Spleen (tissue), 11 donors: ENCODE data around the gene PDZD8. TPM values are rescaled to one million over a fixed set of nuclear protein-coding genes. Genes with fewer than 3 reads are reported as not detected.

Experiments
- DNase-seq: peaks from one replicate; pipeline ENCODE4 v3.0.0-alpha.2; 2020
- H3K27ac ChIP-seq, 8 donors: fragments of 200-600 bp; sonication (generic) in 7 of 8; 1 replicate in 4 of 8; 2 replicates in 4 of 8; pipeline versions ENCODE4 v1.5.0 to v1.8.0; 2016 to 2021; ENCODE audit warnings: inconsistent platforms in 4 of 8, mild to moderate bottlenecking in 4 of 8, moderate library complexity in 1 of 8
- H3K27me3 ChIP-seq, 7 donors: fragments of 200-600 bp; sonication (generic) in 6 of 7; replicated peaks in 1 of 7; 1 replicate in 4 of 7; 2 replicates in 3 of 7; pipeline versions ENCODE4 v1.5.0 to v1.8.0; 2016 to 2021; ENCODE audit warnings: inconsistent platforms in 3 of 7, mild to moderate bottlenecking in 1 of 7
- H3K36me3 ChIP-seq, 6 donors: fragments of 200-600 bp; sonication (generic) in 5 of 6; 1 replicate in 4 of 6; 2 replicates in 2 of 6; pipeline versions ENCODE4 v1.5.0 to v1.8.0; 2016 to 2021; ENCODE audit warnings: inconsistent platforms in 2 of 6
- H3K4me1 ChIP-seq, 6 donors: fragments of 200-600 bp; sonication (generic) in 5 of 6; 1 replicate in 3 of 6; 2 replicates in 3 of 6; pipeline versions ENCODE4 v1.5.0 to v1.8.0; 2016 to 2021; ENCODE audit warnings: inconsistent platforms in 3 of 6
- H3K4me3 ChIP-seq, 8 donors: fragments of 200-600 bp; sonication (generic) in 7 of 8; 1 replicate in 4 of 8; 2 replicates in 4 of 8; pipeline versions ENCODE4 v1.5.0 to v1.8.0; 2016 to 2021; ENCODE audit warnings: inconsistent platforms in 4 of 8, mild to moderate bottlenecking in 4 of 8, moderate library complexity in 2 of 8
- H3K9me3 ChIP-seq, 8 donors: fragments of 200-600 bp; sonication (generic) in 7 of 8; 1 replicate in 4 of 8; 2 replicates in 4 of 8; pipeline versions ENCODE4 v1.5.0 to v1.8.0; 2016 to 2021; ENCODE audit warnings: inconsistent platforms in 4 of 8
- CTCF ChIP-seq, 11 experiments: fragments of 200-600 bp in 7 of 11; fragments of 450-650 bp in 4 of 11; sonication (generic) in 4 of 11; IDR thresholded peaks in 8 of 11; conservative IDR thresholded peaks in 3 of 11; 1 replicate in 7 of 11; 2 replicates in 4 of 11; pipeline versions ENCODE4 v1.4.0 to v1.8.0; 2016 to 2021; ENCODE audit warnings: antibody characterized with exemption in 11 of 11, inconsistent platforms in 4 of 11, mild to moderate bottlenecking in 1 of 11
- POLR2A ChIP-seq, 3 donors: fragments of 450-650 bp; IDR thresholded peaks; one replicate each; pipeline ENCODE4 v1.5.1; 2017; ENCODE audit warnings: antibody characterized with exemption in 3 of 3, mild to moderate bottlenecking in 1 of 3
- POLR2AphosphoS5 ChIP-seq, 3 donors: sonication (generic); formaldehyde crosslinking; IDR thresholded peaks; one replicate each; pipeline ENCODE4 v1.5.1; 2017; ENCODE audit warnings: antibody characterized with exemption in 3 of 3
- WGBS, 5 donors: extraction: QIAGEN DNeasy Blood & Tissue Kit in 3 of 5; methylation state at CpG; one replicate each; pipeline versions ENCODE4 v1.1.5 to v1.1.7; 2013 to 2018; 5-methylcytosine and 5-hydroxymethylcytosine counted together
- intact Hi-C: fragments of 100-400 bp; cut with DNase I; formaldehyde crosslinking; loops from one replicate; pipeline ENCODE4 v1.15.0; 2023; ENCODE audit warnings: low total_unique reads
- polyA plus RNA-seq, 3 donors: library from polyadenylated mRNA; stranded (reverse); fragments of 200-250 nt; gene quantifications; one replicate each; pipeline ENCODE4 v1.2.1, GENCODE V29; 2013
- total RNA-seq, 7 donors: library from RNA; depleted of rRNA in 3 of 7; stranded (reverse); fragments of >200 nt in 3 of 7; fragmentation: NEBNext Ultra II Directional in 4 of 7; extraction: Animal tissue kit (Norgen Biotek cat#: 25700) in 4 of 7; gene quantifications; one replicate each; pipeline versions ENCODE4 v1.1.0 to v1.2.1, GENCODE V29; 2016 to 2021
- donor health status: healthy with polysubstance abuse.
- donor health status: DM: no; HTN: no; CAD: no; lungs with moderate emphysema.
- donor health status: DM: no; HTN: no; CAD: no.
- donor health status: Bipolar disorder and iron deficiency.
- donor health status: healthy.
- donor health status: DM: no; HTN: no; CAD: no.
- donor health status: DM: yes; HTN: yes; CAD: no.

The PDZD8 gene
- total and polyA plus RNA-seq, 10 donors = 0.91 to 119 (median 26.5) TPM

- WGBS, 5 donors = 60 to 76% (median 72%) methylated on average over 7 of the region's 7 CpGs
- DNase-seq = no peak
- TF ChIP-seq POLR2AphosphoS5 (IDR thresholded peaks at IDR 0.05) = no peak
- TF ChIP-seq CTCF (IDR thresholded peaks at IDR 0.05 in 8 of 11, conservative IDR thresholded peaks at IDR 0.05 in 3 of 11) = no peak
- TF ChIP-seq POLR2A (IDR thresholded peaks at IDR 0.05) = no peak
- H3K9me3 ChIP-seq = no peaks in the 10 kb centered on the region
- H3K27me3 ChIP-seq = peaks cover 0 to 50% (median 0%) of the 10 kb centered on the region in 7 donors
- intact Hi-C loops = no loop called here
- no peak overlapping the region for H3K4me3 ChIP-seq
- H3K27ac ChIP-seq = no peak overlapping the region
- H3K36me3 ChIP-seq = peaks cover 0 to 1% (median 0%) of the 10 kb centered on the region in 6 donors
- no peaks in the 10 kb centered on the region for H3K4me1 ChIP-seq
These were observed 110.5 kb downstream of the PDZD8 start for GRCh38 chr10:117264782-117265181.

- intact Hi-C loops = no loop called here
- Histone ChIP-seq H3K4me3 (no peak overlapping the region), H3K27me3 (peaks cover 0 to 69% (median 0%) of the 10 kb centered on the region in 7 donors), H3K4me1 (peaks cover 0 to 3% (median 0%) of the 10 kb centered on the region in 6 donors), H3K36me3 (no peaks in the 10 kb centered on the region), H3K27ac (no peak overlapping the region), H3K9me3 (no peaks in the 10 kb centered on the region)
- TF ChIP-seq POLR2AphosphoS5 (IDR thresholded peaks at IDR 0.05) (no peak), CTCF (IDR thresholded peaks at IDR 0.05 in 8 of 11, conservative IDR thresholded peaks at IDR 0.05 in 3 of 11) (no peak)
- 62 to 85% (median 73%) methylated on average over 7 of the region's 7 CpGs for WGBS, 5 donors
- DNase-seq = no peak
These were observed 112.3 kb downstream of the PDZD8 start for GRCh38 chr10:117262903-117263293.

GRCh38 chr10:117262291-117262902 lies 112.8 kb downstream of the PDZD8 start:
- intact Hi-C loops = no loop called here
- Histone ChIP-seq H3K27me3 (peaks cover 0 to 74% (median 0%) of the 10 kb centered on the region in 7 donors), H3K27ac (no peak overlapping the region), H3K4me3 (no peak overlapping the region), H3K9me3 (no peaks in the 10 kb centered on the region), H3K36me3 (no peaks in the 10 kb centered on the region), H3K4me1 (peaks cover 0 to 3% (median 0%) of the 10 kb centered on the region in 6 donors)
- DNase-seq = no peak
- WGBS, 5 donors = 84 to 87% (median 85%) methylated on average over 8 to 10 of the region's 10 CpGs
- no peak for TF ChIP-seq CTCF (IDR thresholded peaks at IDR 0.05 in 8 of 11, conservative IDR thresholded peaks at IDR 0.05 in 3 of 11)
- TF ChIP-seq POLR2AphosphoS5 (IDR thresholded peaks at IDR 0.05) = no peak
- no peak for TF ChIP-seq POLR2A (IDR thresholded peaks at IDR 0.05)

- Histone ChIP-seq H3K9me3 (no peaks in the 10 kb centered on the region), H3K27me3 (peaks cover 0 to 83% (median 0%) of the 10 kb centered on the region in 7 donors), H3K4me1 (peaks cover 0 to 3% (median 0%) of the 10 kb centered on the region in 6 donors), H3K27ac (no peak overlapping the region), H3K36me3 (no peaks in the 10 kb centered on the region), H3K4me3 (no peak overlapping the region)
- no peak for TF ChIP-seq CTCF (IDR thresholded peaks at IDR 0.05 in 8 of 11, conservative IDR thresholded peaks at IDR 0.05 in 3 of 11)
- TF ChIP-seq POLR2A (IDR thresholded peaks at IDR 0.05) = no peak
- TF ChIP-seq POLR2AphosphoS5 (IDR thresholded peaks at IDR 0.05) = no peak
- no peak for DNase-seq
- WGBS, 5 donors = 83 to 92% (median 84%) methylated on average over 3 of the region's 3 CpGs
- intact Hi-C loops = no loop called here
These were observed 113.7 kb downstream of the PDZD8 start for GRCh38 chr10:117261501-117261900.
